ENCODE results near the gene SLC22A23.

GRCh38 chr6:3426091-3426926 lies 30.5 kb downstream of the SLC22A23 start:
- TF ChIP-seq REST (IDR thresholded peaks at IDR 0.05) (no peak), CTCF (IDR thresholded peaks at IDR 0.05; ENCODE audit: low read depth, low read length, missing input control) (no peak), GABPA (IDR thresholded peaks at IDR 0.05 in 1 of 2, conservative IDR thresholded peaks at IDR 0.05 in 1 of 2) (no peak), ZBTB33 (IDR thresholded peaks at IDR 0.05) (no peak), JUND (IDR thresholded peaks at IDR 0.05) (no peak), RAD21 (IDR thresholded peaks at IDR 0.05) (no peak), EGR1 (IDR thresholded peaks at IDR 0.05; ENCODE audit: low read depth in 2 of 2) (no peak), TAF1 (conservative IDR thresholded peaks at IDR 0.05) (no peak), YY1 (IDR thresholded peaks at IDR 0.05) (no peak)
